Mesendoderm (in vitro differentiated cells): ENCODE results near the gene NAMPT.
A peak's percentile ranks its signal among the peaks of the same experiment; 100 is the strongest.

Experiments
- DNase-seq: peaks from one replicate; pipeline ENCODE4 v3.0.0; 2013
- H2AK5ac ChIP-seq: 2 replicates; pipeline ENCODE4 v1.6.1; 2013; ENCODE audit warnings: low read length, inconsistent platforms
- H2BK120ac ChIP-seq: 2 replicates; pipeline ENCODE4 v1.6.1; 2013; ENCODE audit warnings: low read depth, mild to moderate bottlenecking, low read length, moderate library complexity, mixed read lengths
- H2BK15ac ChIP-seq: replicated peaks from 2 replicates; pipeline ENCODE4 v1.6.1; 2013; ENCODE audit warnings: low read depth, mild to moderate bottlenecking, moderate library complexity
- H2BK5ac ChIP-seq: 2 replicates; pipeline ENCODE4 v1.6.1; 2013; ENCODE audit warnings: low read length, inconsistent platforms
- H3K18ac ChIP-seq: 2 replicates; pipeline ENCODE4 v1.6.1; 2013; ENCODE audit warnings: mild to moderate bottlenecking, low read length, mixed read lengths
- H3K23ac ChIP-seq: one replicate; pipeline ENCODE4 v1.6.1; 2013; ENCODE audit warnings: low read length
- H3K27ac ChIP-seq: 2 replicates; pipeline ENCODE4 v1.5.1; 2013; ENCODE audit warnings: low read depth, mild to moderate bottlenecking, inconsistent platforms, low read length, moderate library complexity
- H3K27me3 ChIP-seq: 2 replicates; pipeline ENCODE4 v1.6.1; 2013; ENCODE audit warnings: low read length, control low read depth, mild to moderate bottlenecking, inconsistent platforms; ENCODE audit not compliant: insufficient read depth, poor library complexity
- H3K36me3 ChIP-seq: 2 replicates; pipeline ENCODE4 v1.6.1; 2013; ENCODE audit warnings: low read length, inconsistent platforms; ENCODE audit not compliant: control insufficient read depth, insufficient read depth
- H3K4ac ChIP-seq: one replicate; pipeline ENCODE4 v1.6.1; 2013; ENCODE audit warnings: low read depth, mild to moderate bottlenecking, low read length, moderate library complexity
- H3K4me1 ChIP-seq: 2 replicates; pipeline ENCODE4 v1.6.1; 2013; ENCODE audit warnings: low read depth, low read length, inconsistent platforms; ENCODE audit not compliant: control insufficient read depth
- H3K4me2 ChIP-seq: 2 replicates; pipeline ENCODE4 v1.6.1; 2013; ENCODE audit warnings: low read length
- H3K4me3 ChIP-seq: 2 replicates; pipeline ENCODE4 v1.5.1; 2013; ENCODE audit warnings: mild to moderate bottlenecking, low read length
- H3K56ac ChIP-seq: one replicate; pipeline ENCODE4 v1.6.1; 2013; ENCODE audit warnings: low read length
- H3K79me1 ChIP-seq: 2 replicates; pipeline ENCODE4 v1.6.1; 2013; ENCODE audit warnings: low read length, inconsistent platforms
- H3K79me2 ChIP-seq: 2 replicates; pipeline ENCODE4 v1.6.1; 2013; ENCODE audit warnings: mild to moderate bottlenecking, low read length; ENCODE audit not compliant: control insufficient read depth, insufficient read depth
- H3K9ac ChIP-seq: 2 replicates; pipeline ENCODE4 v1.6.1; 2013; ENCODE audit warnings: low read length, inconsistent platforms
- H4K5ac ChIP-seq: one replicate; pipeline ENCODE4 v1.6.1; 2013; ENCODE audit warnings: low read length
- H4K8ac ChIP-seq: one replicate; pipeline ENCODE4 v1.6.1; 2013; ENCODE audit warnings: low read depth, mild to moderate bottlenecking, control low read depth, low read length, moderate library complexity
- WGBS: extraction: QIAGEN DNeasy Blood & Tissue Kit; methylation state at CpG from one replicate; pipeline ENCODE4 v1.1.7; 2013; ENCODE audit warnings: low lambda C conversion rate, missing lambda C conversion rate; ENCODE audit not compliant: insufficient coverage; ENCODE audit errors: extremely low coverage; 5-methylcytosine and 5-hydroxymethylcytosine counted together

Gene NAMPT

GRCh38 chr7:106282852-106283251 is 1.9 kb downstream of the NAMPT start:
- Histone ChIP-seq H2BK5ac (no peak overlapping the region), H3K4me2 (no peak overlapping the region), H2AK5ac (no peak overlapping the region), H3K4me3 (no peak overlapping the region), H3K18ac (no peak overlapping the region), H3K27ac (no peak overlapping the region), H3K4ac (no peak overlapping the region), H3K36me3 (no peaks in the 10 kb centered on the region), H3K9ac (no peak overlapping the region), H2BK15ac (no peak overlapping the region), H4K5ac (no peak overlapping the region), H2BK120ac (no peak overlapping the region), H3K4me1 (peaks cover 3% of the 10 kb centered on the region), H3K56ac (no peak overlapping the region), H3K79me1 (peaks cover 2% of the 10 kb centered on the region), H3K27me3 (no peaks in the 10 kb centered on the region), H4K8ac (no peak overlapping the region), H3K79me2 (peaks cover 32% of the 10 kb centered on the region), H3K23ac (no peak overlapping the region)
- WGBS, result no CpG with 5 or more reads among the region's 3 CpGs
- no peak for DNase-seq

- no peaks in the 10 kb centered on the region for H3K36me3 ChIP-seq
- H4K5ac ChIP-seq, result no peak overlapping the region
- H3K27me3 ChIP-seq, result no peaks in the 10 kb centered on the region
- WGBS, result no CpG with 5 or more reads among the region's 6 CpGs
- no peak overlapping the region for H2BK5ac ChIP-seq
- H2BK120ac ChIP-seq, result no peak overlapping the region
- no peak overlapping the region for H3K56ac ChIP-seq
- no peak overlapping the region for H3K9ac ChIP-seq
- no peak overlapping the region for H3K18ac ChIP-seq
- H4K8ac ChIP-seq, result no peak overlapping the region
- H2AK5ac ChIP-seq, result no peak overlapping the region
- H3K4me1 ChIP-seq, result peaks cover 3% of the 10 kb centered on the region
- no peak for DNase-seq
- H3K27ac ChIP-seq, result no peak overlapping the region
- no peak overlapping the region for H3K23ac ChIP-seq
- no peak overlapping the region for H3K4me2 ChIP-seq
- H3K79me2 ChIP-seq, result peaks cover 34% of the 10 kb centered on the region
- no peak overlapping the region for H3K4me3 ChIP-seq
- peaks cover 3% of the 10 kb centered on the region for H3K79me1 ChIP-seq
- no peak overlapping the region for H2BK15ac ChIP-seq
- H3K4ac ChIP-seq, result no peak overlapping the region
Observed at GRCh38 chr7:106282390-106282789, 2.4 kb downstream of the NAMPT start.

- Histone ChIP-seq H3K4ac (no peak overlapping the region), H2BK120ac (no peak overlapping the region), H3K4me1 (peaks cover 3% of the 10 kb centered on the region), H3K27me3 (no peaks in the 10 kb centered on the region), H3K4me3 (no peak overlapping the region), H3K4me2 (no peak overlapping the region), H4K8ac (no peak overlapping the region), H3K79me1 (peaks cover 5% of the 10 kb centered on the region), H3K23ac (no peak overlapping the region), H3K56ac (no peak overlapping the region), H4K5ac (no peak overlapping the region), H2AK5ac (no peak overlapping the region), H3K18ac (no peak overlapping the region), H3K79me2 (peaks cover 36% of the 10 kb centered on the region), H3K36me3 (no peaks in the 10 kb centered on the region), H3K27ac (no peak overlapping the region), H2BK15ac (no peak overlapping the region), H2BK5ac (no peak overlapping the region), H3K9ac (no peak overlapping the region)
- DNase-seq, result no peak
- WGBS, result no CpG with 5 or more reads among the region's 5 CpGs
Observed at GRCh38 chr7:106281585-106282318, 3.0 kb downstream of the NAMPT start.

- no peaks in the 10 kb centered on the region for H3K27me3 ChIP-seq
- no peak overlapping the region for H3K56ac ChIP-seq
- H2AK5ac ChIP-seq, result no peak overlapping the region
- H3K9ac ChIP-seq, result no peak overlapping the region
- no peak overlapping the region for H3K18ac ChIP-seq
- no peak overlapping the region for H2BK120ac ChIP-seq
- peaks cover 3% of the 10 kb centered on the region for H3K4me1 ChIP-seq
- no peak overlapping the region for H4K5ac ChIP-seq
- H3K23ac ChIP-seq, result no peak overlapping the region
- no peak overlapping the region for H3K4me3 ChIP-seq
- no peak overlapping the region for H3K27ac ChIP-seq
- DNase-seq, result no peak
- peaks cover 36% of the 10 kb centered on the region for H3K79me2 ChIP-seq
- no peak overlapping the region for H4K8ac ChIP-seq
- H2BK15ac ChIP-seq, result no peak overlapping the region
- no peak overlapping the region for H3K4ac ChIP-seq
- H3K4me2 ChIP-seq, result no peak overlapping the region
- no peaks in the 10 kb centered on the region for H3K36me3 ChIP-seq
- no peak overlapping the region for H2BK5ac ChIP-seq
- peaks cover 5% of the 10 kb centered on the region for H3K79me1 ChIP-seq
Observed at GRCh38 chr7:106281127-106281526, 3.7 kb downstream of the NAMPT start.

- WGBS, result no CpG with 5 or more reads among the region's 2 CpGs
- H3K27ac ChIP-seq, result no peak overlapping the region
- H3K36me3 ChIP-seq, result no peaks in the 10 kb centered on the region
- no peak overlapping the region for H2AK5ac ChIP-seq
- no peak overlapping the region for H4K5ac ChIP-seq
- H3K4me3 ChIP-seq, result no peak overlapping the region
- peaks cover 36% of the 10 kb centered on the region for H3K79me2 ChIP-seq
- peak; percentile 34 for DNase-seq
- no peak overlapping the region for H3K9ac ChIP-seq
- peaks cover 5% of the 10 kb centered on the region for H3K79me1 ChIP-seq
- no peak overlapping the region for H3K23ac ChIP-seq
- no peaks in the 10 kb centered on the region for H3K27me3 ChIP-seq
- H2BK15ac ChIP-seq, result no peak overlapping the region
- no peak overlapping the region for H2BK5ac ChIP-seq
- H4K8ac ChIP-seq, result no peak overlapping the region
- no peak overlapping the region for H3K18ac ChIP-seq
- H2BK120ac ChIP-seq, result no peak overlapping the region
- peaks cover 3% of the 10 kb centered on the region for H3K4me1 ChIP-seq
- H3K4me2 ChIP-seq, result no peak overlapping the region
- H3K56ac ChIP-seq, result no peak overlapping the region
- H3K4ac ChIP-seq, result no peak overlapping the region
Observed at GRCh38 chr7:106279425-106280197, 5.2 kb downstream of the NAMPT start.
